ENCODE measurements around the gene CASTOR2. TPM values are rescaled to one million over a fixed set of nuclear protein-coding genes. Genes with fewer than 3 reads are reported as not detected.
"Not testable (repeated sequence)": the region's sequence is repeated elsewhere in the genome, so short reads cannot be mapped to it uniquely, and the experiment has no call there.

CASTOR2 gene
- total RNA-seq, 1 experiment from 2014 or later, result 26.5 TPM

DNA sequence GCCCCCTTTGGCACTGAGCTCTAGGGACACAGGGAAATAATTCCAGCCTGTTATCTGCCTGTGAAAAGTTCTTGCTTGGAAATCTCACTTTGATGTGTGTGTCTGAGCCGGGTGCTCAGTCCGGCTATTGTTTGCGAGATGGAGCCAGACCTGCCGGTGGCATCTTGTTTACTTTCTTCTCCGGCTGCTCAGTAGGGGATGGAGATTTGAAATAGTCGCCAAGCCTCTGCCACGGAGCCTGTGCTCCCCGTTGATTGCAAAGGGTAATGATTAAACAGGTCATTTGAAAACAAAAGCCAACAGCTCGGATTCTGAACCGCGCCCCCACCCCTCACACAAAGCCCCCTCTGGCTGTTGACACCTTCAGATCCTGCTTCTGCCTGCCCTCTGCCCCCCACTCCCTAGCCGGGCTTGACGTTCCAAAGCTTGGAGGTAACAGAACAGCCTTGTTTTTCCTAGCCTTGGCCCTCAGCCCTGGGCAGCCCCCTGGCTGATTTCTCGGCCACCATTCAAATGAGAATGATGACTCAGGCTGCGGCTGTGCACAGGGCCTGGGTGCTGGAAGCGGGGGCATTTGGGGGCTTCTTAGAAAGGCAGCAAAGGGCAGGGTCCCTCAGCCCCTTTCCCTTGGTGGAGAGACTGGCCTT is 1.8 kb downstream of the CASTOR2 start:
- not testable (repeated sequence) for H3K18ac ChIP-seq (ENCODE audit: insufficient read length, low read depth, low read length); H3K27me3 Mint-ChIP-seq (ENCODE audit: low read depth); H2BK20ac ChIP-seq (ENCODE audit: low read depth, low read length, poor library complexity, severe bottlenecking); H3K56ac ChIP-seq (ENCODE audit: insufficient read length, low read depth, low read length); H3K27ac Mint-ChIP-seq; H2BK120ac ChIP-seq (ENCODE audit: low read depth, low read length, poor library complexity, severe bottlenecking); DNase-seq; H3K9me3 Mint-ChIP-seq; H3K4ac ChIP-seq (ENCODE audit: low read depth, low read length); H3K14ac ChIP-seq (ENCODE audit: insufficient read depth, low read length); H2BK15ac ChIP-seq (ENCODE audit: low read depth, low read length); H3K9ac ChIP-seq (ENCODE audit: extremely low read depth, insufficient read length, low read length); H3K27ac ChIP-seq (ENCODE audit: insufficient read length, low read depth, low read length); H3K4me1 Mint-ChIP-seq; H2AK5ac ChIP-seq (ENCODE audit: insufficient read length, low read length); H3K4me3 Mint-ChIP-seq; H3K4me1 ChIP-seq (ENCODE audit: insufficient read depth, low read length); H4K20me1 ChIP-seq (ENCODE audit: control insufficient read depth, insufficient read depth, insufficient read length); H4K8ac ChIP-seq (replicated peaks; ENCODE audit: insufficient read length, low read depth, low read length); H2BK5ac ChIP-seq (ENCODE audit: insufficient read length, low read length); H4K5ac ChIP-seq (ENCODE audit: insufficient read length, low read depth, low read length); H3T11ph ChIP-seq (ENCODE audit: low read length); H3K36me3 Mint-ChIP-seq (ENCODE audit: insufficient read depth in 1 of 3, low read depth in 3 of 3); H2BK12ac ChIP-seq (ENCODE audit: insufficient read length, low read depth, low read length); H3K23ac ChIP-seq (ENCODE audit: insufficient read length, low read depth, low read length); H3K23me2 ChIP-seq (ENCODE audit: insufficient read length, low read depth, low read length, poor library complexity, severe bottlenecking); H3K79me2 ChIP-seq (ENCODE audit: insufficient read depth, low read length); H3K79me1 ChIP-seq (ENCODE audit: insufficient read depth, low read depth, low read length, poor library complexity, severe bottlenecking); H4K91ac ChIP-seq (ENCODE audit: insufficient read length, low read depth, low read length); H2AFZ ChIP-seq (ENCODE audit: low read length); H3K4me2 ChIP-seq (ENCODE audit: insufficient read depth, insufficient read length, low read length); H3K27me3 ChIP-seq (ENCODE audit: insufficient read depth, low read length); H3K9me3 ChIP-seq (ENCODE audit: control insufficient read depth, low read depth, low read length)
- no CpG with 5 or more reads among the region's 16 CpGs for WGBS (ENCODE audit: extremely low coverage, insufficient read length, low lambda C conversion rate)

DNA sequence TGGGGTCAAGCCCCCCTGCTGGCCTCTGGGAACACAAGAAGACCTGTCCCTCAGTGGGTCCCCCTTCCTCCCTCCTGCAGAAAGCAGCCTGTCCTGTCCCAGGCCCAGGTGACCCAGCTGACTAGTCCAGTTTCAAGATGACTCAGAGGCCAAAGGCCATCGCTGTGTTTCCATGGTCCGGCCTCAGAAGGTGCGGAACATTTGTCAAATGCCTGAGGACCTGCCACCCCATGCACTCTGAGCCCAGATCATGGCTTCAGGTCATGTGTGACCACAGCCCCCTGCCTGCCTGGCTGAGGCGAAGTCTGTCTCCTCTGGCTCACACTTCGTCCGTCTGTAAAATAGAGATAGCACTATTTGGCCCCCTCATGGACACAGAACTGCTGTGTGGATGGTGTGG is 2.4 kb downstream of the CASTOR2 start:
- not testable (repeated sequence) for H4K91ac ChIP-seq (ENCODE audit: insufficient read length, low read depth, low read length); H3K56ac ChIP-seq (ENCODE audit: insufficient read length, low read depth, low read length); H3K36me3 Mint-ChIP-seq (ENCODE audit: insufficient read depth in 1 of 3, low read depth in 3 of 3); H3K9me3 Mint-ChIP-seq; H2AFZ ChIP-seq (ENCODE audit: low read length); H2BK120ac ChIP-seq (ENCODE audit: low read depth, low read length, poor library complexity, severe bottlenecking); H3K23ac ChIP-seq (ENCODE audit: insufficient read length, low read depth, low read length); H3K27me3 Mint-ChIP-seq (ENCODE audit: low read depth); H3K23me2 ChIP-seq (ENCODE audit: insufficient read length, low read depth, low read length, poor library complexity, severe bottlenecking); H3K18ac ChIP-seq (ENCODE audit: insufficient read length, low read depth, low read length); H3K4me1 Mint-ChIP-seq; H3K27ac ChIP-seq (ENCODE audit: insufficient read length, low read depth, low read length); H3K9me3 ChIP-seq (ENCODE audit: control insufficient read depth, low read depth, low read length); H3K27me3 ChIP-seq (ENCODE audit: insufficient read depth, low read length); H3K4ac ChIP-seq (ENCODE audit: low read depth, low read length); H3K79me1 ChIP-seq (ENCODE audit: insufficient read depth, low read depth, low read length, poor library complexity, severe bottlenecking); H3K79me2 ChIP-seq (ENCODE audit: insufficient read depth, low read length); H3K14ac ChIP-seq (ENCODE audit: insufficient read depth, low read length); H2BK20ac ChIP-seq (ENCODE audit: low read depth, low read length, poor library complexity, severe bottlenecking); H4K8ac ChIP-seq (replicated peaks; ENCODE audit: insufficient read length, low read depth, low read length); H3K4me3 Mint-ChIP-seq; H2AK5ac ChIP-seq (ENCODE audit: insufficient read length, low read length); H2BK15ac ChIP-seq (ENCODE audit: low read depth, low read length); H3K4me2 ChIP-seq (ENCODE audit: insufficient read depth, insufficient read length, low read length); H3K27ac Mint-ChIP-seq; H4K5ac ChIP-seq (ENCODE audit: insufficient read length, low read depth, low read length); DNase-seq; H2BK12ac ChIP-seq (ENCODE audit: insufficient read length, low read depth, low read length); H2BK5ac ChIP-seq (ENCODE audit: insufficient read length, low read length); H3K9ac ChIP-seq (ENCODE audit: extremely low read depth, insufficient read length, low read length); H4K20me1 ChIP-seq (ENCODE audit: control insufficient read depth, insufficient read depth, insufficient read length); H3T11ph ChIP-seq (ENCODE audit: low read length); H3K4me1 ChIP-seq (ENCODE audit: insufficient read depth, low read length)
- no CpG with 5 or more reads among the region's 6 CpGs for WGBS (ENCODE audit: extremely low coverage, insufficient read length, low lambda C conversion rate)

Measured in H9 (cell line).